HepG2 (cell line): ENCODE measurements around the gene BBLN. TPM values are rescaled to one million over a fixed set of nuclear protein-coding genes. Genes with fewer than 3 reads are reported as not detected.

Source experiments
- ARNT ChIP-seq: fragments of 450-650 bp; IDR thresholded peaks from 2 replicates; pipeline ENCODE4 v1.6.1; 2017
- BATF2 ChIP-seq: sonication (generic); formaldehyde crosslinking; IDR thresholded peaks from 2 replicates; pipeline ENCODE4 v1.8.0; 2022; ENCODE audit warnings: mild to moderate bottlenecking, missing genetic modification reagents, moderate library complexity
- CBX5 ChIP-seq: sonication (generic); formaldehyde crosslinking; IDR thresholded peaks from 2 replicates; pipeline ENCODE4 v1.4.0; 2020; ENCODE audit warnings: missing genetic modification reagents, borderline replicate concordance
- CENPT ChIP-seq: sonication (generic); formaldehyde crosslinking; IDR thresholded peaks from 2 replicates; pipeline ENCODE4 v1.8.0; 2022; ENCODE audit warnings: low read depth, mild to moderate bottlenecking, moderate library complexity, missing genetic modification reagents
- ELK4 ChIP-seq: sonication (generic); formaldehyde crosslinking; IDR thresholded peaks from 2 replicates; pipeline ENCODE4 v1.9.0; 2021; ENCODE audit warnings: missing genetic modification reagents, borderline replicate concordance
- ERF ChIP-seq: IDR thresholded peaks from 2 replicates; pipeline ENCODE4 v1.6.1; 2018; ENCODE audit warnings: missing biosample characterization, missing genetic modification reagents
- FOXA3 ChIP-seq: IDR thresholded peaks from 2 replicates; pipeline ENCODE4 v1.6.1; 2016; ENCODE audit warnings: missing genetic modification reagents, missing compliant biosample characterization
- GTF3A ChIP-seq: sonication (generic); formaldehyde crosslinking; conservative IDR thresholded peaks from 2 replicates; pipeline ENCODE4 v1.4.0; 2020; ENCODE audit warnings: mild to moderate bottlenecking, missing genetic modification reagents
- ISX ChIP-seq: sonication (generic); formaldehyde crosslinking; conservative IDR thresholded peaks from 2 replicates; pipeline ENCODE4 v1.5.0; 2020; ENCODE audit warnings: missing genetic modification reagents
- MAF1 ChIP-seq: sonication (generic); formaldehyde crosslinking; IDR thresholded peaks from 2 replicates; pipeline ENCODE4 v1.5.0; 2020; ENCODE audit warnings: missing genetic modification reagents, borderline replicate concordance
- NFE2 ChIP-seq: sonication (generic); formaldehyde crosslinking; IDR thresholded peaks from 2 replicates; pipeline ENCODE4 v1.4.0; 2020; ENCODE audit warnings: missing genetic modification reagents
- PPARG ChIP-seq: conservative IDR thresholded peaks from 2 replicates; pipeline ENCODE4 v1.6.1; 2016; ENCODE audit warnings: missing biosample characterization, missing genetic modification reagents
- TBX2 ChIP-seq: sonication (generic); formaldehyde crosslinking; IDR thresholded peaks from 2 replicates; pipeline ENCODE4 v1.5.0; 2020; ENCODE audit warnings: missing genetic modification reagents, mild to moderate bottlenecking, borderline replicate concordance
- TEAD2 ChIP-seq: sonication (generic); formaldehyde crosslinking; IDR thresholded peaks from 2 replicates; pipeline ENCODE4 v1.9.0; 2021; ENCODE audit warnings: missing genetic modification reagents
- ZBTB43 ChIP-seq: sonication (generic); formaldehyde crosslinking; conservative IDR thresholded peaks from 2 replicates; pipeline ENCODE4 v1.4.0; 2020; ENCODE audit warnings: missing genetic modification reagents
- ZFX ChIP-seq: sonication (generic); formaldehyde crosslinking; IDR thresholded peaks from 2 replicates; pipeline ENCODE4 v1.4.0; 2020; ENCODE audit warnings: mild to moderate bottlenecking, low read depth, missing genetic modification reagents, moderate library complexity
- ZMYM3 ChIP-seq: sonication (generic); formaldehyde crosslinking; IDR thresholded peaks from 2 replicates; pipeline ENCODE4 v1.5.1; 2020; ENCODE audit warnings: mild to moderate bottlenecking, missing genetic modification reagents
- ZNF12 ChIP-seq: sonication (generic); formaldehyde crosslinking; IDR thresholded peaks from 2 replicates; pipeline ENCODE4 v1.5.0; 2020; ENCODE audit warnings: missing genetic modification reagents
- ZNF329 ChIP-seq: sonication (generic); formaldehyde crosslinking; IDR thresholded peaks from 2 replicates; pipeline ENCODE4 v1.9.0; 2021; ENCODE audit warnings: low read depth, mild to moderate bottlenecking, missing genetic modification reagents
- ZNF354B ChIP-seq: sonication (generic); formaldehyde crosslinking; IDR thresholded peaks from 2 replicates; pipeline ENCODE4 v1.8.0; 2022; ENCODE audit warnings: mild to moderate bottlenecking, missing genetic modification reagents
- ZNF530 ChIP-seq: sonication (generic); formaldehyde crosslinking; IDR thresholded peaks from 2 replicates; pipeline ENCODE4 v1.5.0; 2020; ENCODE audit warnings: low read depth, mild to moderate bottlenecking, missing genetic modification reagents
- ZNF598 ChIP-seq: sonication (generic); formaldehyde crosslinking; IDR thresholded peaks from 2 replicates; pipeline ENCODE4 v1.5.1; 2020; ENCODE audit warnings: mild to moderate bottlenecking, missing genetic modification reagents, borderline replicate concordance
- ZNF703 ChIP-seq: sonication (generic); formaldehyde crosslinking; IDR thresholded peaks from 2 replicates; pipeline ENCODE4 v1.5.1; 2020; ENCODE audit warnings: missing genetic modification reagents, mild to moderate bottlenecking, moderate library complexity, borderline replicate concordance
- ZNF724P ChIP-seq: sonication (generic); formaldehyde crosslinking; IDR thresholded peaks from 2 replicates; pipeline ENCODE4 v1.8.0; 2022; ENCODE audit warnings: missing genetic modification reagents, borderline replicate concordance
- ZNF879 ChIP-seq: sonication (generic); formaldehyde crosslinking; IDR thresholded peaks from 2 replicates; pipeline ENCODE4 v1.8.1; 2023; ENCODE audit warnings: missing genetic modification reagents
- ZSCAN22 ChIP-seq: sonication (generic); formaldehyde crosslinking; IDR thresholded peaks from 2 replicates; pipeline ENCODE4 v1.4.0; 2020; ENCODE audit warnings: mild to moderate bottlenecking, missing genetic modification reagents
- polyA plus RNA-seq, 8 experiments: library from polyadenylated mRNA; depleted of rRNA in 3 of 8; stranded (reverse) in 7 of 8; unstranded in 1 of 8; fragments of >200 nt; fragmentation: Illumina TruSeq in 4 of 8; extraction: Trizol in 4 of 8; gene quantifications; 2 replicates each; pipeline versions ENCODE4 v1.2.1 to v1.2.3, GENCODE V29; 2011 to 2016; ENCODE audit warnings: low read depth in 4 of 8, missing spikeins in 1 of 8, mixed read lengths in 1 of 8; ENCODE audit not compliant: insufficient read depth in 1 of 8
- total RNA-seq, 5 experiments: library from RNA; depleted of rRNA; stranded (reverse); fragments of >200 nt; fragmentation: Illumina TruSeq; extraction: Trizol; gene quantifications; 2 replicates each; pipeline ENCODE4 v1.2.3, GENCODE V29; 2016; ENCODE audit warnings: low read depth in 1 of 5
- TF ChIP-seq, protein P1 (sequence below): IDR thresholded peaks from 2 replicates; pipeline ENCODE4 v1.6.1; 2018; ENCODE audit warnings: missing genetic modification reagents
- TF ChIP-seq, protein P2 (sequence below): IDR thresholded peaks from 2 replicates; pipeline ENCODE4 v1.6.1; 2016

Gene BBLN
- total and polyA plus RNA-seq, 2 of the 13 experiments (the other 11 are each of a cell fraction or from before 2014, with no cell fraction given) = 27.6 to 33.1 TPM

GRCh38 chr9:128203024-128203706, 43.1 kb downstream of the BBLN start, which contains the start of gene DNM1 (continued):
- TF ChIP-seq ISX (no peak), ZNF329 (CRISPR knock-in tag) (0 out of 2 replicates have a peak, but pooled peaks have one; percentile 35), CENPT (no peak), ARNT (no peak), ZNF12 (CRISPR knock-in tag) (no peak), ELK4 (no peak), ERF (CRISPR knock-in tag) (peak; percentile 34; the same call in 1 of the 2 replicates), CBX5 (CRISPR knock-in tag) (no peak), ZNF530 (CRISPR knock-in tag) (no peak), ZNF598 (0 out of 2 replicates have a peak, but pooled peaks have one; percentile 64), NFE2 (CRISPR knock-in tag) (no peak), ZNF703 (CRISPR knock-in tag) (no peak), ZSCAN22 (CRISPR knock-in tag) (no peak), TBX2 (CRISPR knock-in tag) (0 out of 2 replicates have a peak, but pooled peaks have one; percentile 3), ZMYM3 (CRISPR knock-in tag) (no peak), PPARG (no peak), ZNF879 (CRISPR knock-in tag) (no peak), GTF3A (no peak), TEAD2 (CRISPR knock-in tag) (no peak), BATF2 (no peak), ZNF354B (CRISPR knock-in tag) (no peak), ZNF724P (CRISPR knock-in tag) (no peak), MAF1 (no peak), ZFX (CRISPR knock-in tag) (peak; percentile 36; the same call in 1 of the 2 replicates), FOXA3 (CRISPR knock-in tag) (no peak), ZBTB43 (CRISPR knock-in tag) (no peak)
- TF ChIP-seq, protein P1, sequence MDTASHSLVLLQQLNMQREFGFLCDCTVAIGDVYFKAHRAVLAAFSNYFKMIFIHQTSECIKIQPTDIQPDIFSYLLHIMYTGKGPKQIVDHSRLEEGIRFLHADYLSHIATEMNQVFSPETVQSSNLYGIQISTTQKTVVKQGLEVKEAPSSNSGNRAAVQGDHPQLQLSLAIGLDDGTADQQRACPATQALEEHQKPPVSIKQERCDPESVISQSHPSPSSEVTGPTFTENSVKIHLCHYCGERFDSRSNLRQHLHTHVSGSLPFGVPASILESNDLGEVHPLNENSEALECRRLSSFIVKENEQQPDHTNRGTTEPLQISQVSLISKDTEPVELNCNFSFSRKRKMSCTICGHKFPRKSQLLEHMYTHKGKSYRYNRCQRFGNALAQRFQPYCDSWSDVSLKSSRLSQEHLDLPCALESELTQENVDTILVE = peak; percentile 56; the same call in 1 of the 2 replicates
- TF ChIP-seq, protein P2, sequence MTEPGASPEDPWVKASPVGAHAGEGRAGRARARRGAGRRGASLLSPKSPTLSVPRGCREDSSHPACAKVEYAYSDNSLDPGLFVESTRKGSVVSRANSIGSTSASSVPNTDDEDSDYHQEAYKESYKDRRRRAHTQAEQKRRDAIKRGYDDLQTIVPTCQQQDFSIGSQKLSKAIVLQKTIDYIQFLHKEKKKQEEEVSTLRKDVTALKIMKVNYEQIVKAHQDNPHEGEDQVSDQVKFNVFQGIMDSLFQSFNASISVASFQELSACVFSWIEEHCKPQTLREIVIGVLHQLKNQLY = no peak
